H7 (cell line): ENCODE results near the gene SPINK13. TPM values are rescaled to one million over a fixed set of nuclear protein-coding genes. Genes with fewer than 3 reads are reported as not detected.
"Not testable (repeated sequence)": the region's sequence is repeated elsewhere in the genome, so short reads cannot be mapped to it uniquely, and the experiment has no call there.

Experiments
- DNase-seq: peaks from one replicate; pipeline ENCODE4 v3.0.0; 2012
- H3K27me3 ChIP-seq: 2 replicates; pipeline ENCODE4 v1.6.0; 2011; ENCODE audit warnings: mild to moderate bottlenecking, low read length; ENCODE audit not compliant: control insufficient read depth, insufficient read depth
- H3K36me3 ChIP-seq: replicated peaks from 2 replicates; pipeline ENCODE4 v1.5.1; 2011; ENCODE audit warnings: low read length; ENCODE audit not compliant: control insufficient read depth, insufficient read depth
- H3K4me3 ChIP-seq: 2 replicates; pipeline ENCODE4 v1.5.1; 2011; ENCODE audit warnings: low read depth, mild to moderate bottlenecking, control low read depth, low read length, moderate library complexity; ENCODE audit not compliant: insufficient read depth
- total RNA-seq: library from RNA; depleted of rRNA; stranded (reverse); fragments of >200 nt; shearing (Covaris generic); gene quantifications from 2 replicates; pipeline ENCODE4 v1.2.3, GENCODE V29; 2014; rRNA removed

SPINK13 gene
- total RNA-seq: not detected in 2 replicates

DNA sequence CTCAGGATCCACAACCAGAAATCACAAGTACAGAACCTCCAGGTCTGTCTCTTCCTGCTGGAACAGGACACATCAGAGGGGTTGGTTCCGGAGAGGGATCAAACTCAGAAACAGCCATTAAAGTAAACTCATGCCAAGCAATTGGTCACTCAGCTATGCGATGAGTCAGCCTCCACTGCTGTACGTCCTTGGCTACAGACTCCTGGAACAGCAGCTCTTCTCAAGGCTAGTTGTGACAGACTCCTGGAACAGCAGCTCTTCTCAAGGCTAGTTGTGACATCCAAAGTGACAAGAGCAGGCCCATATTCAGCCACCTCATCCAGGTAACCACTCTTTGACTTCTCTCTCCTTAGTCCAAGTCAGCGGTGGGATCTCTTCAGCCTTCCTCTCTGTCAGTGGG is at the start of gene SPINK13:
Gene SPINK13 (plus strand): TSS at position 229 of the 400 bp plus-strand sequence. CDS start 1,279 bp downstream, outside the sequence.
- Histone ChIP-seq H3K27me3 (no peaks in the 10 kb centered on the region), H3K4me3 (no peak within 1 kb of the TSS), H3K36me3 (no peaks in the 10 kb centered on the region)
- DNase-seq: no peak

GRCh38 chr5:148221508-148221907 is 47.1 kb upstream of the SPINK13 start:
- Histone ChIP-seq H3K4me3 (no peak overlapping the region), H3K36me3 (no peaks in the 10 kb centered on the region), H3K27me3 (no peaks in the 10 kb centered on the region)
- no peak for DNase-seq

DNA sequence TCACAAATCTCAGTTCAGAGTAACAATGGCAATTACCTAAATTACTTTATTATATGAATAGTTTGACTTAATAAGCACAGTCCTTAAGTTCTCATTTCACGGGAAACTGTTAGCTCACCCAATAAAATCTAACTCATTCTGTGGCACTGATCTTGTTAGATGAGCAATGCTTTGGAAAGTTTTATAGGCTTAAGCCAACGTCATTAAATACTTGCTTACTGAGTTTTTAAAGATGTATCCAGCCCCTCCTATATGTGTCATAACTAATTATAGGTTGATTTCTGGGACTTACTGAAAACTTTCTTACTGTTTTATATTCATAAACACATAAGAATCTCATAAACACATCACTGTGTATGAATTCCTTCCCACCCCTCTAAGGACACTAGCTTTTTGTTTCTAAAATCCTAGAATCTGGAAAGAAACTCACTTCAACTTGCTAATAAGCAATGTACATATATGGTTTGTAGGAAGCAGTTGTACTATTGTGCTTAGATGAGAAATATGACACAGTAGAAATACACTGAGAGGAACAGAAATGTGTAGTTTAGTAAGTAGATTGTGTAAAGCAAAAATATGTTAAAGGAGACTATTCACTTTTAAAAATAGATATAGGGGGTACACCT is 44.4 kb upstream of the SPINK13 start:
- H3K4me3 ChIP-seq: no peak overlapping the region
- no peak for DNase-seq
- H3K27me3 ChIP-seq: no peaks in the 10 kb centered on the region
- no peaks in the 10 kb centered on the region for H3K36me3 ChIP-seq

DNA sequence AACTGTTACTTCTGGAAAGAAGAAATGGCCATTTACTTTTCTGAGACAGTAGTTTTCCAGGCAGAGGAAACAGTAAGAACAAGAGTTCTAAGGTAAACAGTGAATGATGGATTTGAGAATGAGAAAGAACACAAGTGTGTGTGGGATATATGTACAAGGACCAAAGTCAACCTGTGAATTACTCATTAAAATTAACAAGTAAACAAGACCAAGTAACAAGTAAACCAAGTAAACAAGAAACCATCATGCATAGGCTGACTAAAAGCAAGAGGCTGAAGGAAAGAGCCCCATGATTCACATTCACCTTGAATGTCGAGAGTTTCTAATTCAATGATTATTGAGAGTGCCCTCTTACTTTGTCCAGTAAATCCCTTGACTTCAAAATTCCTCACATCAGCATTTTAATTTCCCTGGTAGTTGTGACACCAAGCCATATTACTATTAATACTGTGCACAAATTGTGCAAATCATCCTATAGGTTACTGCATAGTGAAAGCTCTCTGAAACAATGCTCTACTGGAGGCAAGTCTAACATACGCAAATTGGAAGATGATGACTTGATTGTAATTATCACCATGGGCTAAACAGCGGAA is 40.1 kb upstream of the SPINK13 start:
- no peak for DNase-seq
- Histone ChIP-seq H3K36me3 (no peaks in the 10 kb centered on the region), H3K27me3 (no peaks in the 10 kb centered on the region), H3K4me3 (no peak overlapping the region)

DNA sequence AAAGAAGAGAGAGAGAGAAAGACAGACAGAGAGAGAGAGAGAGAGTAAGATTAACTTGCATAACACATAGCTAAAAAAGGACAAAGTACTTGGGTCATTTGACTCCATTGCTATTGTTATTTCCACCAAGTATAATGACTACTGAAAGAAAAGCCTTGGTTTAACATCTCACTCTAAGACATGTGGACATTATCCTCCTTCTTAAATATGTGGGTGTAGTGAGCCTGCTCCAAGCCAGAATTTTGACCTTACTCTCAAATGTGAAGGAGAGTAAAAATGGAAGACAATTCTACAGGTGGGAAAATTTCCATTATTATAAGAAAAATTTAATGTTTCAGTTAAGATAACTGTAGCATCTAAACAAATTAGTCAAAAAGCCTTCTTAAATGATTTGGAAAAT is 38.8 kb upstream of the SPINK13 start:
- Histone ChIP-seq H3K36me3 (no peaks in the 10 kb centered on the region), H3K27me3 (no peaks in the 10 kb centered on the region), H3K4me3 (no peak overlapping the region)
- no peak for DNase-seq

DNA sequence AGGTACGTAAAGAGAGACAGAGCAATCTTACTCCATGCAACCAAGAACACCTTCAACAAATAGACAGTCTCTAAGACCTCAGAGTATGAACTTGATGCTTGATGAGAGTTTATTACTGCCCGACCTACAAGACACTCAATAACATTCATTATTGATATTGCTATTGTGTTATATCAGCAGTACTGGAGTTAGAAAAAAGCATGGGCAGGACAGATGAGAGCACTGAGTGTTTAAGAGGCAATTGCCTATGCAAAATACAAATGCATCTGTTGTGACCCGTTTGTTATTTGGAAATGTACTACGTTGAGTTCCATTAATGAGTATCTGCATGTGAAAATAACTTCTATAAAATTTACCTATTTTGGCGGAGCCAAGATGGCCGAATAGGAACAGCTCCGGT is 38.4 kb upstream of the SPINK13 start:
- no peak overlapping the region for H3K4me3 ChIP-seq
- DNase-seq: no peak

GRCh38 chr5:148237785-148238417 is 30.7 kb upstream of the SPINK13 start:
- no peaks in the 10 kb centered on the region for H3K27me3 ChIP-seq
- no peak overlapping the region for H3K4me3 ChIP-seq
- H3K36me3 ChIP-seq: no peaks in the 10 kb centered on the region
- no peak for DNase-seq

More for the DNA sequence above, 38.4 kb upstream of the SPINK13 start:
- H3K36me3 ChIP-seq: no peaks in the 10 kb centered on the region
- no peaks in the 10 kb centered on the region for H3K27me3 ChIP-seq

GRCh38 chr5:148238418-148238794 is 30.2 kb upstream of the SPINK13 start, which contains the start of gene MARCOL:
TSS of gene MARCOL (plus strand) at chr5:148238525. CDS start at chr5:148238598, 73 bp downstream.
- H3K4me3 ChIP-seq: no peak within 1 kb of the TSS
- no peak for DNase-seq
- H3K36me3 ChIP-seq: no peaks in the 10 kb centered on the region
- no peaks in the 10 kb centered on the region for H3K27me3 ChIP-seq

DNA sequence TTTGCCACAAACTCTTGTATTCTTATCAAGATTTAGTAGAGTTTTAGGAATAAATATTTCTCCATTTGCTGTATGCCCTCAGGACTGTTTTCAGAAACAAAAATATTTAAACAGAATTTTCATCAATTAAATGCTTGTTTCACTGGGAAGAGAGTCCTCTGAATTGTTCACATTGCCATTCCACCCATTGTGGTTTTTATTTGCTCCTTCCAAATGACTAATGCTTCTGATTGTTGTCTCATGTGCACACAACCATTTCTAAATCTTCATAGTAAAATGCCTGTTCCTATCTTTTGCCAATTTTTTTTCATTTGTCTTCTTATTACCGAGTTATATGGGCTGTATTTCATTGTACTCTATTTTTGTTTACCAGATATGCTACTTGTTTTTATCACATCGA is 19.7 kb upstream of the SPINK13 start:
- Histone ChIP-seq H3K36me3 (no peaks in the 10 kb centered on the region), H3K4me3 (no peak overlapping the region), H3K27me3 (no peaks in the 10 kb centered on the region)
- DNase-seq: no peak

- H3K27me3 ChIP-seq: no peaks in the 10 kb centered on the region
- H3K36me3 ChIP-seq: no peaks in the 10 kb centered on the region
- no peak for DNase-seq
- H3K4me3 ChIP-seq: no peak overlapping the region
These were observed 13.1 kb upstream of the SPINK13 start for GRCh38 chr5:148255456-148255855.

DNA sequence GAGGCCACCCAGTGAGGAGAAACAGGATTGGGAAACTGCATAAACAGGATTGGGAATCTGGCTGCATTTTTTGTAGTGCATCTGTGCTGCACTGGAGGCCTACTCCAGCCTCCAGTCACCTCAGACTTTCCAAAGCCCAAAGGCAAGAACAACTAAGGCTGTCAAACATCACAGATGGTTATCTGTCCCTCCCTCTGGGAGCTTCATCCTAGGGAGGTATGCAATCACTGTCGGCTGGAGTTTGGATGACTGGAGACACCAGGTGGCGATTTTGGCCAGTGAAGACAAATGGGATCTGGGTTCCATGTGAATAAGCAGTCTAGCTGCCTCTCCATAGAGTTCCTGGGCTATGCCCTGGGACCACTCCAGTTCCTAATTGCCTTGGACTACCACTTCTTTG is 9.3 kb upstream of the SPINK13 start:
- DNase-seq: no peak
- H3K4me3 ChIP-seq: no peak overlapping the region
- H3K36me3 ChIP-seq: no peaks in the 10 kb centered on the region
- H3K27me3 ChIP-seq: no peaks in the 10 kb centered on the region

DNA sequence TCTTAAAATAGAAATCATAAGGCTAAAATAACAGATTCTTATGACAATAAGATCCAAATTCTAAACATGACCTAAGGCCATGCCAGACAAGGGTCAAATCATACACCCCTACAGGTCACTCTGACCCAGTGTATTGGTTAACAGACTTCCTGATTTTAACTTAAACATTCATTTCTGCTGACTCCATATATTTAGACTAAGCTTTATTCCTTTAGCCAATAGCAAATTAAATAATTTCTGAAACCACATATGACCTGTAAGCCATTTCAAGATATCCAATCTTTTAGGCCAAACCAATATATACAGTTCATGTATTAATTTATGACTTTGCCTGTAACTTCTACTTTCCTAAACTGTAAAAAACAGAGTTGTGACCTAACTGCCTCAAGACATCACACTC is 7.4 kb upstream of the SPINK13 start:
- Histone ChIP-seq H3K36me3 (no peaks in the 10 kb centered on the region), H3K27me3 (no peaks in the 10 kb centered on the region), H3K4me3 (no peak overlapping the region)
- no peak for DNase-seq

DNA sequence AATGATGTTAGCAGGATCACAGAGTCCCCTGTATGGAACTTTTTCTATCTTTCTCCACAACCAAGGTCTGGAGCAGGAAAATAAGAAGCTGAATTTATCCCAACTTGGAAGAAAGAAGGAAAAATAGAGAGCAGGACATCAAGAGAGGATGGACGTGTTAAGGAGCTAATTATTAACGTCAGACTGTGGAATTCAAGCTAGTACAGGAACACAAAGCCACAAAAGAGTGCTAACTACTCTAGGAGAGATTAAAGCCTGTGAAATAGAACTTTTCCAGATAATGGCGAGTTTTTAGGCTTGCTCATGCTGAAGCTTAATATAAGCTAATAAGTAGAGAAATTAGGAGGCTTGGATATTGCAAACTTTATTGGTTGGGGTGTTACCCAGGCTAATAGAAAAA is 632 bp upstream of the SPINK13 start:
- Histone ChIP-seq H3K4me3 (no peak overlapping the region), H3K36me3 (no peaks in the 10 kb centered on the region), H3K27me3 (no peaks in the 10 kb centered on the region)
- DNase-seq: no peak

DNA sequence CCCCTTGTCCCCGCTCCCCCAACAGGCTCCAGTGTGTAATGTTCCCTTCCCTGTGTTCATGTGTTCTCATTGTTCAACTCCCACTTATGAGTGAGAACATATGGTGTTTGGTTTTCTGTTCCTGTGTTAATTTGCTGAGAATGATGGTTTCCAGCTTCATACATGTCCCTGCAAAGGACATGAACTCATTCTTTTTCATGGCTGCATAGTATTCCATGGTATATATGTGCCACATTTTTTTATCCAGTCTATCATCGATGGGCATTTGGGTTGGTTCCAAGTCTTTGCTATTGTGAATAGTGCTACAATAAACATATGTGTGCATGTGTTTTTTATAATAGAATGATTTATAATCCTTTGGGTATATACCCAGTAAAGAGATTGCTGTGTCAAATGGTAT is 6.5 kb downstream of the SPINK13 start:
- H3K36me3 ChIP-seq, DNase-seq: not testable (repeated sequence)

DNA sequence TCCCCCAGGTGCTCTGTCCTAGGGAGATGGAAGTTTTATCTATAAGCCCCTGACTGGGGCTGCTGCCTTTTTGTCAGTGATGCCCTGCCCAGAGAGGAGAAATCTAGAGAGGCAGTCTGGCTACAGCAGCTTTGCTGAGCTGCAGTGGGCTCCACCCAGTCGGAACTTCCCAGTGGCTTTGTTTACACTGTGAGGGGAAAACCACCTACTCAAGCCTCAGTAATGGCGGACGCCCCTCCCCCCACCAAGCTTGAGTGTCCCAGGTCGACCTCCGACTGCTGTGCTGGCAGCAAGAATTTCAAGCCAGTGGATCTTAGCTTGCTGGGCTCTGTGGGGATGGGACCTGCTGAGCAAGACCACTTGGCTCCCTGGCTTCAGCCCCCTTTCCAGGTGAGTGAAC is 12.3 kb downstream of the SPINK13 start:
- H3K36me3 ChIP-seq, H3K27me3 ChIP-seq, DNase-seq, H3K4me3 ChIP-seq: not testable (repeated sequence)

More for the DNA sequence above, 6.5 kb downstream of the SPINK13 start:
- not testable (repeated sequence) for H3K27me3 ChIP-seq, H3K4me3 ChIP-seq
